Pancreas (tissue), 10 donors: ENCODE measurements around the gene TOP2B. TPM values are rescaled to one million over a fixed set of nuclear protein-coding genes. Genes with fewer than 3 reads are reported as not detected.

Experiments used
- ATAC-seq, 4 donors: fragments of 200-7000 bp; cut with Tn5 transposase; one replicate each; pipeline versions ENCODE4 v1.8.0 to v1.9.1; 2020; ENCODE audit warnings: mild to moderate bottlenecking in 4 of 4, moderate library complexity in 4 of 4
- DNase-seq, 6 donors: peaks; one replicate each; pipeline ENCODE4 v3.0.0-alpha.2; 2020
- FAIRE-seq: peaks from 2 replicates; lab custom pipeline; 2012; peaks lifted over from hg19 to GRCh38; lab: Jason Lieb, UNC
- H3K27ac ChIP-seq, 4 donors: fragments of 200-600 bp; sonication (generic); 1 replicate in 3 of 4; 2 replicates in 1 of 4; pipeline versions ENCODE4 v1.5.0 to v1.8.0; 2020
- H3K27me3 ChIP-seq, 4 donors: fragments of 200-600 bp; one replicate each; pipeline ENCODE4 v1.8.0; 2021
- H3K36me3 ChIP-seq, 3 donors: fragments of 200-600 bp; sonication (generic) in 1 of 3; one replicate each; pipeline versions ENCODE4 v1.5.0 to v1.8.0; 2020 to 2021
- H3K4me1 ChIP-seq, 3 donors: fragments of 200-600 bp; one replicate each; pipeline ENCODE4 v1.8.0; 2021
- H3K4me3 ChIP-seq, 4 donors: fragments of 200-600 bp; sonication (generic) in 2 of 4; one replicate each; pipeline versions ENCODE4 v1.5.0 to v1.8.0; 2020 to 2021
- H3K9me3 ChIP-seq, 4 donors: fragments of 200-600 bp; one replicate each; pipeline ENCODE4 v1.8.0; 2021
- CTCF ChIP-seq, 4 donors: fragments of 200-600 bp; sonication (generic) in 3 of 4; IDR thresholded peaks; one replicate each; pipeline versions ENCODE4 v1.5.0 to v1.8.0; 2021; ENCODE audit warnings: antibody characterized with exemption in 4 of 4
- WGBS, 2 donors: extraction: QIAGEN DNeasy Blood & Tissue Kit; methylation state at CpG; one replicate each; pipeline ENCODE4 v1.1.7; 2013; 5-methylcytosine and 5-hydroxymethylcytosine counted together
- intact Hi-C, 3 donors: fragments of 100-400 bp; cut with DNase I; formaldehyde crosslinking; loops; one replicate each; pipeline versions ENCODE4 v1.11.1 to v1.14.2; 2022
- polyA plus RNA-seq, 2 donors: library from polyadenylated mRNA; stranded (reverse); fragments of 200-250 nt; gene quantifications; one replicate each; pipeline ENCODE4 v1.2.3, GENCODE V29; 2013
- total RNA-seq, 6 donors: library from RNA; stranded (reverse); fragmentation: NEBNext Ultra II Directional in 4 of 6; extraction: Animal tissue kit (Norgen Biotek cat#: 25700) in 4 of 6; gene quantifications; one replicate each; pipeline versions ENCODE4 v1.2.1 to v1.2.4, GENCODE V29; 2021 to 2023
- donor health status: healthy with polysubstance abuse.
- donor health status: DM: no; HTN: no; CAD: no; lungs with moderate emphysema.
- donor health status: DM: no; HTN: no; CAD: no.
- donor health status: control.
- donor health status: control.
- donor health status: Bipolar disorder and iron deficiency.
- donor health status: DM: yes; HTN: yes; CAD: no.
- donor health status: DM: no; HTN: no; CAD: no.
- donor health status: DM: no; HTN: no; CAD: no.
- donor health status: DM: yes; HTN: yes; CAD: no.

Gene TOP2B
- total and polyA plus RNA-seq, 8 donors: 17.7 to 67.7 (median 40.2) TPM

- Histone ChIP-seq H3K4me3 (no peak overlapping the region), H3K9me3 (no peaks in the 10 kb centered on the region), H3K27ac (no peak overlapping the region), H3K4me1 (no peaks in the 10 kb centered on the region), H3K36me3 (peaks cover 0 to 25% (median 20%) of the 10 kb centered on the region in 3 donors), H3K27me3 (no peaks in the 10 kb centered on the region)
- intact Hi-C loops: no loop called here
- FAIRE-seq: no peak
- no peak for TF ChIP-seq CTCF (IDR thresholded peaks at IDR 0.05)
- ATAC-seq: no peak
- 92 to 93% methylated on average over 3 of the region's 3 CpGs for WGBS, 2 donors
- DNase-seq: no peak
Measured at GRCh38 chr3:25633919-25634318, 30.8 kb downstream of the TOP2B start.

DNA sequence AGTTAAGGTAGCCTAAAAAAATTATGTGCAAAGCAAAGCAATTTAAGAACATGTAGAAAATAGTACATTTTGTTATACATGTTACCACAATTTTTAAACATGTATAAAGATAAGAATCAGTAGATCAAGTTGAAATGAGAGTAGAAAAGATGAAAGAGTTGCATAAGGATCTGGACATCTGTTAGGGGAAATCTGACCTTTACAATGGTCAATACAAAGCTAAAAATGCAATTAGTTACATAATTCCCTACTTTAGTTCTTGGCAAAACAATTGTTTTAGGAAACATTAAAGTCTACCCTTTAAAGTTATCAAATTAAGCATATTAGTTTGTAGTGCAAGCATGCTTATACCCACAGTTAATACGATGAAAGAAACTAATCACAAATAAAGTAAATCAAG lies 32.7 kb downstream of the TOP2B start:
- Histone ChIP-seq H3K4me1 (no peaks in the 10 kb centered on the region), H3K9me3 (no peaks in the 10 kb centered on the region), H3K4me3 (no peak overlapping the region), H3K27ac (no peak overlapping the region), H3K27me3 (no peaks in the 10 kb centered on the region), H3K36me3 (peaks cover 0 to 39% (median 26%) of the 10 kb centered on the region in 3 donors)
- 78 to 83% methylated on average over 1 of the region's 1 CpG for WGBS, 2 donors
- ATAC-seq: no peak
- DNase-seq: no peak
- no peak for FAIRE-seq
- intact Hi-C loops: no loop called here
- TF ChIP-seq CTCF (IDR thresholded peaks at IDR 0.05): no peak

DNA sequence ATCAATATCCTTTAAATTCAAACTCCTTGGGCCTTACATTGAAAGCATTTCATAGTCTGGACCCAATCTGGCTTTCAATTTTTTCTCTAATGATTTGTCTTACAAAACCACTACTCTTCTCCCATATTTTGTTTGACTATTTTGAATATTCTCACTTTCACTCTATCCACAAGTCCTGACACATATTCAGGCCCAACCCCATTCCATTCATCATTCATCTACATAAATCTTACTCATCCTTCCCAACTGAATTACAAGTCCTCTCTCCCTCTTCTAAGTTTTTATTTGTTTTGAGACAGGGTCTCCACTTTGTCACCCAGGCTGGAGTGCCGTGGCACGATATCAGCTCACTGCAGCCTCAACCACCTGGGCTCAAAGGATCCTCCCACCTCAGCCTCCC lies 43.6 kb downstream of the TOP2B start:
- FAIRE-seq (no peak), DNase-seq (no peak), ATAC-seq (no peak)
- Histone ChIP-seq H3K27ac (no peak overlapping the region), H3K4me3 (no peak overlapping the region), H3K9me3 (no peaks in the 10 kb centered on the region), H3K36me3 (peaks cover 0 to 23% (median 19%) of the 10 kb centered on the region in 3 donors), H3K27me3 (no peaks in the 10 kb centered on the region), H3K4me1 (no peaks in the 10 kb centered on the region)
- 97 to 98% methylated on average over 2 of the region's 2 CpGs for WGBS, 2 donors
- intact Hi-C loops: no loop called here
- TF ChIP-seq CTCF (IDR thresholded peaks at IDR 0.05): no peak

DNA sequence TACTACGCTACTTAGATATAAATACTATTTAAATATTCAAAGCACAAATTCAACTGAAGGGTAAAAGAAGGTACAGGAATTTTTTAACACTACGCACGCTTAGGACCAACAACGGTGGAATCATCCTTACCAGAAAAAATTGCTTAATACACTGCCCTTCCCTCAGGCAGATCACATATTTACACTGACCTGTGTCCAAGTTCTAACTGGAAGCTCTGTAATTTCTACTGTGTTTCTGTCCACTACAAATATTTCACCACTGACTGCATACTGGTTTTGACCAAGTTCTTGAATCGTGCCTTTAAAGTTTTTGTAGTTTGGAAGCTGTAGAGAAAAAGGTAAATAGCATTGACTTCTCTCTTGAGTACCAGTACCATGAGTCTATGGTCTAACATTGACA lies 44.2 kb downstream of the TOP2B start:
- H3K27me3 ChIP-seq: no peaks in the 10 kb centered on the region
- H3K27ac ChIP-seq: no peak overlapping the region
- intact Hi-C loops: no loop called here
- FAIRE-seq (no peak), DNase-seq (no peak), ATAC-seq (no peak)
- WGBS, 2 donors: 92 to 97% methylated on average over 5 of the region's 5 CpGs
- no peak for TF ChIP-seq CTCF (IDR thresholded peaks at IDR 0.05)
- H3K9me3 ChIP-seq: no peaks in the 10 kb centered on the region
- peaks cover 0 to 22% (median 19%) of the 10 kb centered on the region in 3 donors for H3K36me3 ChIP-seq
- H3K4me1 ChIP-seq: no peaks in the 10 kb centered on the region
- no peak overlapping the region for H3K4me3 ChIP-seq

- DNase-seq (no peak), ATAC-seq (no peak), FAIRE-seq (no peak)
- intact Hi-C loops: no loop called here
- no peaks in the 10 kb centered on the region for H3K27me3 ChIP-seq
- TF ChIP-seq CTCF (IDR thresholded peaks at IDR 0.05): no peak
- no peaks in the 10 kb centered on the region for H3K4me1 ChIP-seq
- peaks cover 0 to 22% (median 19%) of the 10 kb centered on the region in 3 donors for H3K36me3 ChIP-seq
- no peak overlapping the region for H3K27ac ChIP-seq
- H3K9me3 ChIP-seq: no peaks in the 10 kb centered on the region
- no peak overlapping the region for H3K4me3 ChIP-seq
Measured at GRCh38 chr3:25619382-25619781, 45.3 kb downstream of the TOP2B start.
